Stimulated activated CD8-positive, alpha-beta memory T cell treated with anti-CD3 and anti-CD28 coated beads, Interleukin-4, amount 100 ng/mL, for 1 hour (primary cell): ENCODE results near the gene IGSF21.

Experiments
- DNase-seq, 2 donors: peaks; one replicate each; pipeline ENCODE4 v3.0.0-alpha.2; 2020; ENCODE audit warnings: low read depth in 2 of 2, low spot score in 1 of 2

IGSF21 gene

DNA sequence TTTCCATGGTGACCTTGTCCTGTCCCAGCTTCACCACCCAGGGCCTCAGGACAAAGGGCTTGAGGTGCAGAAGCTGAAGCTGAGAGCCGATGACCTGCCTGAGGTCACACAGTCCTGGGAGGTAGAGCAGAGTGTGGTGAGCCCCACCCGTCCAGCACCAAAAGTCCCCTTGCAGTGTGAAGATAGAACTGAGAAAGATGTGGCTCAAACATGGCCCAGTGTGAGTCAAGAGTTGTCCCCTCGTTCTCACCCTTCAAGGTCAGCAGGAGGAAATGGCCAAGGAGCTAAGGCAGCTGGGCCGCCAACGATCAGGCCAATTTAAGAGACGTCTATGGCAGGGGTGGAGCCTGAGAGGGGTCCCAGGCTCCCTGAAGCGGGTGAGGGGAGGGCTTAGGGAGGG is 215.7 kb downstream of the IGSF21 start:
- DNase-seq = no peak

DNA sequence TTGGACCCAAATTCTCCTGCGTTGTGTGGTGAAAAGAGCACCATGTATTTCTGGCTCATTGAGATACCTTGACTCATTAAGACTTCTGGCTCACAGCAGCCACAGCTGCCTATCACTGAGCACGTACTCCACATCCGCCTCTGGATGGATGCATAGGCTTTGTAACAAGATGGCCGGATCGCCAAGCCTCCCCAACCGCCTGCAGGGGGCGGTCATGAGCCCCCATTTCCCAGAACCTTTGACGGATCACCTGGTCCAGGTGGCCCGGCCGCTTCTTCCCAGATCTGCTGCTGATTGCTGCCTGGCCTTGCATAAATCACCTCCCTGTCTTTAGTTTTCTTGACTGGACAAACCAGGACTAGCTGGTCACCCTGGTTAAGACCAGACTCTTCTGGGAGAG is 216.6 kb downstream of the IGSF21 start:
- no peak for DNase-seq

DNA sequence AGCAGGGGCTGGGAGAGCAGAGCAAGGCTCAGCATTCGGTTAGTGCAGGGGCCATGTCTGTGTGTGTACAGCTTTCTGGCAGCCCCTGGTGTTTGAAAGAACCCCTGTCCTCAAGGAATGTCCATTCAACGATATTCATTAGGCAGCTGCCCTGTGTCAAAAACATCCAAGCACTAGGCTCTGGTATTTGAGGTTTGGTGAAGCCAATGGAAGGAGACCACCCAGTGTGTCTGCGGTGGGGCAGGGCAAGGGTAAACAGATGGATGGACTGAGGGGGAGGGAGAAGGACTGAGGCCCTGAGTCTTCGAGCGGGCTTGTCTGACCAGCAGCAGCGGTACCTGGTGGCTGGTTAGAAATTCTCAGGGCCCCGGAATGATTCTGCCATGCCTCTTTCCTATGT is 217.5 kb downstream of the IGSF21 start:
- DNase-seq = no peak

DNA sequence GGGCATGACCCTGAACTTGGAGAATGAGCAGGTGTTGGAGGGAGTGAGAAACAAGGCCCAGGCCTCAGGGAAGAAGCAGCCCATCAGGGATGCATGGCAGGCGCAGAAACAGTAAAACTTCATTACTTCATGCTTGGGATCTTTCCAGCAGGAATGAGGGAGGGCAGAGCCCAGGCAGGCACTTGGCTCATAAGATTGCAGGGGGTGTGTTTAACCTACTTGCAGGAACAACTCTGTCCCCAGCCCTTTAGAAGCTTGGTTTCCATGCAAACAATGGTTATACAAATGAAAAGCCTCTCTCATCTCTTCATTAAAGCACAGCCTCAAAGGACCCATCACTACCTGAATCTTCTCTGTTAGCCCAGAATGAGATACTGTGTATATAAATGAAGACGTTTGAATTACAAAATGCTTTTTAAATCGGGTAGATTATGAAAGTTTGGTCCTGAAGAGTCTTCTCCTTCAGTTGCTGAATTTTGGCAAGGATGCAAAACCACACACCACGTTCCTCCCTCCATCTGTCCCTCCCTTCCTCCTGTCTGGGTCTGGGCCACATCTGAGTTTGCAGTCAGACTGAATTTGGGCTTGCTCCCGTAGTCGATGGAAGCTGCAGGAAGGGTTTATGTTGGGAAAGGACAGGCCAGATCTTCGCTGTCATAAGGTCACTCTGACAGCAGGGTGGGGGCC is 218.8 kb downstream of the IGSF21 start:
- no peak for DNase-seq

DNA sequence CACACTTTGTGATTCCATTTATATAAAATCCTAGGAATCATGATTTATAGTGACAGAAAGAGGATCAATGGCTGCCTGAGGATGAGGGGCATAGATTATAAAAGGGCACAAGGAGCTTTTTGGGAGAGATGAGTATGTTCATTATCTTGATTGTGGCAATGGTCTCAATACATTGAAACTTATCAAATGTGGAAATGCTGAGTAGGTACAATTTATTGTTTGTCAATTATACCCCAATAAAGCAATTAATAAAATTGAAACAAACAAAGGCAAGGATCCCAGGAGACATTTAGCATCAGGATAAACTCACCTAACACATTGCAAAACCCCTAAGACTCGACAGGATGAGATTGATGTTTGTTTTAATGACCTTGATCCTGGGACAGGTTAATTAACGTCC is 220.1 kb downstream of the IGSF21 start:
- no peak for DNase-seq

DNA sequence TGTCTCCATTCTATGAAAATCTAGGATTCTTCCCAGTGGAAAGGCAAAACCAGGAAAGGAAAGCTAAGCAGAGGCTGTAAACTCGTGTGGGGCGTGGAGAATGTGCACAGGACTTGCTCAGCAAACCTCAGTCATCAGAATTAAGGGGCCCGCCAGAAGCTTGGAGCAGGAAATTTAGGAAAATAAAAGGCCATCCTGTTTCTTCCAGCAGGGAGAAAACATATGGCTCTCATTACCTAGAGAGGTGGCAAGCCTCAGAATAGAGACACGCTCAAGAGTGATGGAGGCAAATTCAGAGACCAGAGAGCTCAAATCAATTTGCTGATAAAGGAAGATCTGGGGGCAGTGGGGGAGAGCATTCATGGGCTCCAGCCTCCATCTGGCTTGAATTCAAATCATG is 221.2 kb downstream of the IGSF21 start:
- DNase-seq = no peak

DNA sequence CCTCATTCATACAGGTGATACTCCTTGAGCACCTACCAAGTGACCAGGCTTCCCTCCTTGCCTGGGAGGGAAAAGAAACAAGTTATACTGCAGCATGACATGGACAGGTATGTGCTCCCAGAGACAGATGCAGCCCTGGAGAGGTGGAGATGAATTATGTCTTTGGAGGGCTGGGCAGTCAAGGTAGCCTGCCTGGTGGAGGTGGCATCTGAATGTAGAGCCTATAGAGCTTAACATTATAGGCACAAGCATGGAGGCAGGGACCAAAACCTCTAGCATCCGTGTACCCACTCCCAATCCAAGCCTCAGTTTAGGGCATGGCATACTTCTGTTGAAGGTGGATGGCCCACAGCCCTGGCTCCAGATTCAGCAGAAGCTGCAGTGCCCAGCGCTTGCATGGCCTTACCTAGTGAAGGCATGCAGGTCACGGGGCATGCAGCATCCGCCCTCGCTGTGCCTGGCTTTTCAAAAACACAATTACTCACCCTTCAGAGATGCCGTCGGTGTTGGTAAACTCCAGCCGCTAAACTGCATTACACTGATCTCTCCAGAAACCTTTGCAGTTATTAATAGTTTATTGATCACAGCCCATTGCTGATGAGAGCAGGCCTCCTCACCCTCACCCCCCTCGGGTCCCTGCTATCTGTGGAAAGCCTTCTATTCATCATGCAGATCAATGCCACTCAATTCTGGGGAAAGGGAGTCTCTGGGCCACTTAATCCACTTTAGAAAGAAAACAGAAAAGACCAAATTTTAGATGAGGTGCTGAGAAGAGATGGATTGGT is 222.1 kb downstream of the IGSF21 start:
- DNase-seq = no peak

DNA sequence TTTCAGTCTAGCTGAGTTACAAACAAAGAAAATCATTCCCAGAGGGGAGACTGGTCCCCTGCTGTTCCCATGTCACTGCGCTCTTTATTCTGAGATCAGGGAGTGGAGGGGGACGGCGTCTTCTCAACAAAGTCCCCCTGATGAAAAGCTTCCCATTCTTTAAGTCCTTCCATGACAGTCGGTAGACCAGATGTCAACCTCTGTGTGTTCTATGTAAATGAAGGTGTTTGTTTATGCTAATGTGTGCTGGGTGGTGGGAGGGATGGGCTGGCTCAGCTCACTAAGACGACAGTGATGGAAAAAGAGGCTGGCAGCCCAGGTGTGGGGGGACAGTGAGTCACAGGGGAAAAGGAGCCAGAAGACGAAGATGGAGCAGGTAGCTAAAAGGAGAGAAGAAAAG is 225.0 kb downstream of the IGSF21 start:
- no peak for DNase-seq

DNA sequence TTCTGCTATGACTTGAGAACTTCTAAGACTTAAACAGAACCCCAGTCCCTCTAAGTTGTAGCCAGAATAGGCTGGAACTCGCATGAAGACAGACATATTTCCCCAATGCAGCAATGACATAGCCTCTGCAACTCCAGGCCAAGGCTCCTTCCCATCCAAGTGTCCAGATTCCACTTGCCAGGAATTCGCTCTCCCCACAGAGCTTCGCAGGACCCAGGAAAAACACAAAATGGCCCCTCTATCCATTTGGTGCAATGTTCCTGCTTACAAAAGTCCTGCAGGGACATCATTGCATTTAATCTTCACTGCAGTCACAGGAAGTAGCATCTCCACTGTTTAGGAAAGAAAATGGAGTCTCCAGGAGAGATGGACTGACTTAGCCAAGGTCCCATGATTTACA is 225.6 kb downstream of the IGSF21 start:
- no peak for DNase-seq

DNA sequence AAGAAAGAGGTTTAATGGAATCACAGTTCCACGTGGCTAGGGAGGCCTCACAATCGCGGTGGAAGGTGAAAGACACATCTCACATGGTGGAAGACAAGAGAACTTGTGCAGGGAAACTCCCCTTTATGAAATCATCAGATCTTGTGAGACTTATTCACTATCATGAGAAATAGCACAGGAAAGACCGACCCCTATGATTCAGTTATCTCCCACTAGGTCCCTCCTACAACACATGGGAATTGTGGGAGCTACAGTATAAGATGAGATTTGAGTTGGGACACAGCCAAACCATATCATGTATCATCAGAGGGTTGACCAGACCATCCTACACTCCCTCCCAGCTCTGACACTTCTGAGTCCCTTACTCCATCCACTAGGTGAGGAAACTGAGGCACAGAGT is 229.2 kb downstream of the IGSF21 start:
- no peak for DNase-seq

DNA sequence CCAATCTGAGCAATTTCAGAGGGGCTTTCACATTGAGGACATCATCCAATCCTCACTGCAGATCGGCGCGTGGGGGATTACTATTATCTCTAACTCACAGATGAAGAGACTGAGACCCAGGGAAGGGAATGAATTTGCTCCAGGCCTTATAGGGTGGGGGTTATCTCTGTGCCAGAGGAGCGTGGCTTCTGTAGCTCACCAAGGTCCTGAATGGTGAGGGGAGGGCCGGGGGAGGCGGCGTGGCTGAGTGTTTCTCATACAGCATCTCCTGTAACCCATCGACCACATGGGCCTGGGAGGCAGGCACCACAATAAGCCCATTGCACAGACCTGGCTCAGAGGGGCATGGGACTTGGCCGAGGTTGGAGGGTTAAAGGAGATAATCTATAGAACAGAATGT is 230.2 kb downstream of the IGSF21 start:
- no peak for DNase-seq

DNA sequence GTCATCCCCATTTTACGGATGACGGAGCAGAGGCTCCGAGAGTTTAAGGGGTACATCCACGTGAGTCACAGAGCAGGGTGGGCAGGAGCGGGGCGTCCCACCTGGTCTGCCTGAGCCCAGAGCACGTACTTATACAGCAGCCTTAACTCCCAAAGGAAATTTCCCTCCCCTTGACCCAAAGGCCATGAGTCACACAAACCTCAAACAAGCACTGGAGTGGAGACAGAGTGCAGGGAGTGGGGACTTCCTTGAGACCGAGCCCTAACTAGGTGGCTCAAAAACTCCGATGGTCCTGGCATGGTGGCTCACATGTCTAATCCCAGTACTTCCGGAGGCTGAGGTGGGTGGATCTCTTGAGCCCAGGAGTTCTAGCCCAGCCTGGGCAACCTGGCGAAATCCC is 231.6 kb downstream of the IGSF21 start:
- DNase-seq = no peak

DNA sequence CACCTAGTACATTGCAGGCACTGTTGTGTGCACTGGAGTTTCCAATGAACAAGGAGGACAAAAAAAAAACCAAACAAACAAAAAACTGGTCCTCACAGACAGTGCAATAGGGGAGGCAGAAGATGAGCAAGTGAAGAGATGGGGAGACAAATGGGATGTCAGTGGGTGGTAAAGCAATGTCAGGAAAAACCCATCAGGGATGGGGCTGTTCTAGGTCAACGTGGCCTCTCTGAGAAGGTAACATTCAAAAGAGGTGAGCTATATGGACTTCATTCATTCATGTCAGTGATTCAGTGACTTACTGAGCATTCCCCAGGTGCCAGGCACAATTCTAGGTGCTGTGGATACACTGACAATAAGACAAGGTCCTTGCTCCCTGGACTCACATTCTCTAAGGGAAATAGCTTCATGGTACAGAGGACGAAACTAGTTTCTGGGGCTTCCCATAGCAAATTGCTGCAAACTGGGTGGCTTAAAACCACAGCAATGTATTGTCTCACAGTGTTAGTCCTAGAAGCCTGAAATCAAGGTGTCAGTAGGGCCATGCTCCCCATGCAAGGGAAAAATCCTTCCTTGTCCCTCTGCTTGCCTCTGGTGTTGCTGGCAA is 232.7 kb downstream of the IGSF21 start:
- no peak for DNase-seq

DNA sequence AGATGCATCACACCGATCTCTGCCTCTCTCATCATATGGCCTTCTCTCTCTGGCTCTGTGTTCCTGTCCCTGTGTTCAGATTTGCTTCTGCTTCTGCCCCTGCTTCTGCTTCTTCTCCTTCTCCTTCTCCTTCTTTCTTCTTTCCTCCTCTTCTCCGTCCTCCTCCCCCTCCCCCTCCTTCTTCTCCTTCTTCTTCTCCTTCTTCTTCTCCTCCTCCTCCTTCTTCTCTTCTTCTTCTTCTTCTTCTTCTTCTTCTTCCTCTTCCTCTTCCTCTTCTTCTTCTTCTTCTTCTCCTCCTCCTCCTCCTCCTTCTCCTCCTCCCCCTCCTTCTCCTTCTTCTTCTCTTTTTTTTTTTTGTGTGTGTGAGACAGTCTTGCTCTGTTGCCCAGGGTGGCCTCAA is 233.2 kb downstream of the IGSF21 start:
- no peak for DNase-seq

DNA sequence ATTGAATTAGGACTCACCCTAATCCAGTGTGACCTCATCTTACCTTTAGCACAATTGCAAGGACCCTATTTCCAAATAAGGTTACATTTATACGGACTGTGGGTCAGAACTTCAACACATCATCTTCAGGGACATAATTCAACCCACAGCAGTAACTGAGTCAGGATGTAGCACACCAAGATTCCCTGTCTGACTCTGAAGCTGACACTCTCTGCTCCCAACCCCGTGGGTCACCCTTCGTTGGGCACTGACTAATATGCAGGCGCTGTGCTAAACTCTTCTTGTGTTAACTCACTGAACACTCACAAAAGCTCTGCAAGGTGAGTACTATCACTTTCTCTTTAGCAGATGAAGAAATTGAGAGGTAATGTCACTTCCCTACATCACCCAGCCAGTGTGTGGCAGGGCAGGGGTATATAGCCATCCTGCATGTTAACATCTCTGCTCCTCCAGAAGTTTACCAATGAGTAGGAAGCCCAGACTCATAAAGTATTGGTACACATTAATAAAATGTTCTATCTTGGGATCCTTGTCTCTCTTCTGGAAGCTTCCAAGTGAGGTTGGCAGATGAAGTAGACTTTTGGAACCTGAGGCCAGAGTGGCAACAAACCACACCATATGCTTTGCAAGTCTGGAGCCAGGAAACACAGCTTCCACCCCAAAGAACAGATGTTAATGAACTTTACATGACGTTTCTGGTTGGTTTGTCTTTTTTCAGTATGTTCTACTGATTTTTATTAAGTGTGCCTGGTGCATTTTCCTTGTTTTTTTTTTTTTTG is 233.9 kb downstream of the IGSF21 start:
- DNase-seq = no peak

DNA sequence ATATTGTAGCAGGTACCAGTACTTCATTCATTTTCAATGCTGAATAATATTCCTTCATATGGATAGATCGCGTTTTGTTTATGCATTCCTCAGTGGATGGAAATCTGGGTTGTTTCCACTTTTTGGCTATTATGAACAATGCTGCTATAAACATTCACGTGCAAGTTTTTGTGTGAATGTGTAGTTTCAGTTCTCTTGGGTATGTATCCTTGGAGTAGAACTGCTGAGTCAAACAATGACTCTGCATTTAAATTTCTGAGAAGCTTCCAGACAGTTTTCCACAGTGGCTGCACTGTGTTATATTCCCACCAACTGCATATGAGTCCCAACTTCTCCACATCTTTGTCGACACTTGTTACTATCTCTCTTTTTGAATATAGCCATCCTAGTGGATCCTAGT is 235.1 kb downstream of the IGSF21 start:
- DNase-seq = no peak

DNA sequence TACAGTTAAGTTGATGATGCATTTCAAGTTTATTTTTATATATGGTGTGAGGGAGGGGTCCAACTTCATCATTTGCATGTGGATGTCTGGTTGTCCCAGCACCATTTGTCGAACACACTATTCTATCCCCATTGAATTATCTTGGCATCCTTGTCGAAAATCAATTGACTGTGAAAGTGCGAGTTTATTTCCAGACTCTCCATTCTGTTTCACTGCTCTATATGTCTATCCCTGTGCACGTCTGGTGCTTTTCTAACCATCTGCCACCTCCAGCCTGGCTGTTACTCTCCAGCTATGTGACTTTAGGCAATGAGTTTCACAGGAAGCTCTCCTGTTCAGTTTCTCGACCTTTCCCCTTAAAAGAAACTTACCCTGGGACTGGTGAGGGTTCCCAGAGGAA is 236.0 kb downstream of the IGSF21 start:
- DNase-seq = no peak

DNA sequence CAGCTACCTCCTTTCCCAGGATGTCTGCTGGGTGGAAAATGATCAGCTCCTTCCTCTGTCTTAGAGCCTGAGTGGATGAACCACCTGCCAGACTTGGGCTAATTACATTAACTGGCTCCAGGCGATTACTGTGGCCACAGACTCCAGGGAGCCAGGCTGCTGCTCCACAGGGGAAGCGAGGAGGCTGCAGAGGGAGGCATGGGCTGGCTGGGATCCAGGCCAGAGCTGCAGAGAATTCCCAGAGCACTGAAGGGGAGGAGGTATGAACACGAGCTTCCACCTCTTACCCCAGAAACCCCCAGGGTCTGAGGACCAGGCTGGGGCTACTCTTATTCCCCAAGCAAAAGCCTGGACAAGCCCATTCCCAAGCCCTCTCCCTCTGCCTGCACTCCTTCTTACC is 237.2 kb downstream of the IGSF21 start:
- no peak for DNase-seq

DNA sequence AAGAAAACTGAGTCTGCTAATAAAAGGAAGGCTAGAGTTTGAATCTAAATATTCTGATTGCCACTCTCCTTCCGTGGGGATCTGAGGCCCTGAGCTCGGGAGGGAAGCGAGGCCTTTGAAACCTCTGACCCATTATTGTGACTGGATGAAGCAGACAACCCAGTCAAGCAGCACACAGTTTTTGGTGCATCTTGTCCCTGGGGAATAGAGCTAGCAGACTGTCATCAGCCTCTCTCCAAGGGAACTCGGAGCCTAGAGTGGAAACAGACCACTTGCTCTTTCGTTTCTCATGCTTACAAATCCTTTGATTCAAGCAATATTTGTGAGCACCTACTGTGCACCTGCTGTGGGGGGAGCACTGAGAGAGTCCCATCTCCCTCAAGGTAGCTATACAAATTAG is 240.0 kb downstream of the IGSF21 start:
- DNase-seq = no peak

DNA sequence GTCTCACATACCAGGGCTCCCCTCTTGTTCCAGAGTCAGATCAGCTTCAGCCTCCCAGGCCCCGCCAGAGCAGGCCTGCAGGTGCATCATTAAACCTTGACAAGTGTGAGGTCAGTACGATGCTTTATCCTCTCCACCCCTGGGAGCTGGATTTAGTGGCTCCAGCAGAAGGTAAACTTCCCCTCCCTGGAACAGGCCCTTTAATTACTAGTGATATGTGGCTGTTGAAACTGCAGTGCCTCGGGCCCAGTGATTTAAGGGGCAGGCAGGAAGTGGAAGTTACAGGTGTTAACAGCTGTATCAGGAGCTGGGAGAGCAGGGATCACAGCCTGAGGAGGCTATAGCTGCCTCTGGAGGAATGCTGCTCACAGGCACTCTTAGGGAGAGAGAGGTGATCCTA is 240.8 kb downstream of the IGSF21 start:
- DNase-seq = no peak

DNA sequence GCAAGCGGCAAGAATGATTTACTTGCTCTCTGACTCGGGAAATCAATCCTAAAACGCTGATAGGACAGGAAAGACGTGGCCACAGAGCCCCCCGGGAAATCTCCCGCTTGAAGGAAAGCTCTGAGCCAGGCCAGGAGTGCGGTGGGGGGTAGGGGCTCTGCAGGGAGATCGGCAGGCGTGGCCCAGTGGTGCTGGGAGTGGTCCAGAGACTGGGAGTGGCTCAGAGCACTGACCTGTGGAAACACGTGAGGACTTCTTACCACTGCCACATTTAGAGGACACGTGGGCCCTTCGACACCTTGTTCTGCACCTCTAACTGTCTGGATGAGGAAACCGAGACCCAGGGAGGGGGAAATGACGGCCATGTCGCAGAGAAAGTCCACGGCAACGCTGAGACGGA is 243.1 kb downstream of the IGSF21 start:
- DNase-seq = no peak

DNA sequence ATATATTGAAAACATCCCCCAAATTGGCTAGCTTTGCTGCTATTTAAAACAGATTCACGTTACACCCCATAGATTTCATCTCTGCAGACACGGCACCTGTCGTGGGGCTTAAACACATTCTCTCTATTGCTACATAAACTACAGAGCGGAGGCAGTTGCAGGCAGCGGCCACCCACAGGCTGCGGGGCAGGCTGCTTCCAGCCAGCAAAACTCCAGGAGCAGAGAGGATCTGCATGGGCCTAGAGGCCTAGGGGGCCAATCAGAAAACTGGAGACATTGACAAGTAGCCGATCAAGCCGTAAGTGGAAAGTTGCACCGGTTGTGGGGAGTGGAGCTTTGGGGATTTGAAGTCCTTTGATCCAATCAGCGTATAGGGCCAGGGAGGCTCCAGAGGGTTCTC is 244.1 kb downstream of the IGSF21 start:
- no peak for DNase-seq
